ENCODE results near the gene RASSF1. TPM values are rescaled to one million over a fixed set of nuclear protein-coding genes. Genes with fewer than 3 reads are reported as not detected.

The RASSF1 gene
- total and polyA plus RNA-seq, 2 of the 13 experiments (the other 11 are each of a cell fraction or from before 2014, with no cell fraction given), result 10.2 to 27.5 TPM

GRCh38 chr3:50303013-50303815 lies 37.4 kb downstream of the RASSF1 start, which contains the start of gene HYAL1 (continued):
- TF ChIP-seq ZNF224 (CRISPR knock-in tag; IDR thresholded peaks at IDR 0.05) (no peak), ZNF883 (CRISPR knock-in tag; IDR thresholded peaks at IDR 0.05; ENCODE audit: not compliant biosample characterization) (peak; percentile 59), ONECUT2 (CRISPR knock-in tag; IDR thresholded peaks at IDR 0.05) (no peak), ZNF780A (CRISPR knock-in tag; IDR thresholded peaks at IDR 0.05) (no peak), ZHX1 (CRISPR knock-in tag; IDR thresholded peaks at IDR 0.05; ENCODE audit: low read depth) (no peak), ZNF788 (CRISPR knock-in tag; IDR thresholded peaks at IDR 0.05; ENCODE audit: borderline replicate concordance) (peak; percentile 80; the same call in 1 of the 2 replicates), ERF (CRISPR knock-in tag; IDR thresholded peaks at IDR 0.05) (peak; percentile 70), NR3C1 (CRISPR knock-in tag; IDR thresholded peaks at IDR 0.05) (no peak), IRF2 (CRISPR knock-in tag; IDR thresholded peaks at IDR 0.05) (0 out of 2 replicates have a peak, but pooled peaks have one; percentile 9), ZSCAN29 (CRISPR knock-in tag; conservative IDR thresholded peaks at IDR 0.05) (0 out of 2 replicates have a peak, but pooled peaks have one; percentile 27), FOXA3 (CRISPR knock-in tag; IDR thresholded peaks at IDR 0.05) (peak; percentile 15; the same call in 1 of the 2 replicates), RFXAP (CRISPR knock-in tag; IDR thresholded peaks at IDR 0.05; ENCODE audit: borderline replicate concordance) (peak; percentile 68; the same call in 1 of the 2 replicates), FOXC1 (CRISPR knock-in tag; IDR thresholded peaks at IDR 0.05; ENCODE audit: borderline replicate concordance) (no peak), FOXP1 (IDR thresholded peaks at IDR 0.05) (no peak), FOXP1 (CRISPR knock-in tag; IDR thresholded peaks at IDR 0.05) (no peak), NR2F2 (IDR thresholded peaks at IDR 0.05; ENCODE audit: borderline replicate concordance, low read depth) (peak; percentile 73; the same call in 1 of the 2 replicates), TBX3 (IDR thresholded peaks at IDR 0.05; ENCODE audit: borderline replicate concordance) (no peak), WIZ (CRISPR knock-in tag; IDR thresholded peaks at IDR 0.05) (no peak), ZNF414 (CRISPR knock-in tag; IDR thresholded peaks at IDR 0.05) (peak; percentile 68; the same call in 1 of the 2 replicates), KMT2B (CRISPR knock-in tag; IDR thresholded peaks at IDR 0.05) (0 out of 2 replicates have a peak, but pooled peaks have one; percentile 34), ZNF746 (CRISPR knock-in tag; IDR thresholded peaks at IDR 0.05) (no peak), ZBTB38 (CRISPR knock-in tag; IDR thresholded peaks at IDR 0.05) (peak; percentile 19; the same call in 1 of the 2 replicates), ZSCAN20 (CRISPR knock-in tag; IDR thresholded peaks at IDR 0.05; ENCODE audit: borderline replicate concordance) (no peak; the same call in 1 of the 2 replicates), RXRB (CRISPR knock-in tag; IDR thresholded peaks at IDR 0.05; ENCODE audit: borderline replicate concordance) (peak; percentile 34; the same call in 1 of the 2 replicates), ZNF768 (CRISPR knock-in tag; IDR thresholded peaks at IDR 0.05) (peak; percentile 80), TAF1 (CRISPR knock-in tag; IDR thresholded peaks at IDR 0.05) (peak; percentile 94), ZNF24 (IDR thresholded peaks at IDR 0.05) (no peak), CBFB (CRISPR knock-in tag; IDR thresholded peaks at IDR 0.05) (peak; percentile 23; the same call in 1 of the 2 replicates), STAT5B (CRISPR knock-in tag; IDR thresholded peaks at IDR 0.05) (no peak)
- TF ChIP-seq, protein P1, sequence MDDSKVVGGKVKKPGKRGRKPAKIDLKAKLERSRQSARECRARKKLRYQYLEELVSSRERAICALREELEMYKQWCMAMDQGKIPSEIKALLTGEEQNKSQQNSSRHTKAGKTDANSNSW (CRISPR knock-in tag; IDR thresholded peaks at IDR 0.05; ENCODE audit: borderline replicate concordance), result no peak
